Measurements from ENCODE around the gene PECR. TPM values are rescaled to one million over a fixed set of nuclear protein-coding genes. Genes with fewer than 3 reads are reported as not detected.
A peak's percentile ranks its signal among the peaks of the same experiment; 100 is the strongest.

Gene PECR
- polyA plus RNA-seq (2012; ENCODE audit: insufficient read depth, insufficient read length): 22.8 TPM

DNA sequence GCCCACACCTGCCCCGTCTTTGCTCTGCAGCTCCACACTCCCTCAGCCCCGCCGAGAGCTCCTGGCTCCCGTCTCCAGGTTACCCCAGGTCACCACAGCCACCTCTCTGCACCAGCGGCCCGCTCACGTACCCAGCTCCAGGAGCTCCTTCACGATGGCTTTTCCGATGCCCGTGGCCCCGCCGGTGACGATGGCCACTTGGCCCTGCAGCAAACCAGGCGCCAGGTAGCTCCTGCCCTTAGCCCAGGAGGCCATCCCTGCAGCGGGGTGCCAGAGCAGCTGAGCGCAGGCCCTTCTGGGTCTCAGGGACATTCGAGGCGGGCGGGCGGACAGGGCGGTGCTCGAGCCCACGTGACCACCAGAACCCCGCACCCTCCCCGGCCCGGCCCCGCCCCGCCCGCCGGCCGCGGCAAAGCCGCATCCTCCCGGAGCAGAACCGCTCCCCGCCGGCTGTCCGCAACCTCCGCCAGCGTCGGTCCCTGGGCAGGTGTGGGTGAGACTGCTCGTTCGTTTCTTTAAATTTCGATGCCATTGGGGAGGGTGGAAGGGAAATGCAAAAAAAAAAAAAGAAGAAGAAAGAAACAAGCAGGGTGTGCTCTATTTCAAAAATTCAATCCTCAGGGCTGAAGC lies at the start of gene PECR, which contains the start of gene TMEM169:
Gene PECR (minus strand): TSS at position 323 of the 630 bp plus-strand sequence. CDS start 68 bp downstream, at position 255.
Gene TMEM169 (plus strand): TSS at position 433 of the 630 bp plus-strand sequence. CDS start 14,045 bp downstream, outside the sequence.
- peak within 1 kb of the TSS; percentile 63 for H3K4me3 ChIP-seq (ENCODE audit: low read length)
- peak; percentile 26 for DNase-seq (ENCODE audit: low read depth, low spot score)

DNA sequence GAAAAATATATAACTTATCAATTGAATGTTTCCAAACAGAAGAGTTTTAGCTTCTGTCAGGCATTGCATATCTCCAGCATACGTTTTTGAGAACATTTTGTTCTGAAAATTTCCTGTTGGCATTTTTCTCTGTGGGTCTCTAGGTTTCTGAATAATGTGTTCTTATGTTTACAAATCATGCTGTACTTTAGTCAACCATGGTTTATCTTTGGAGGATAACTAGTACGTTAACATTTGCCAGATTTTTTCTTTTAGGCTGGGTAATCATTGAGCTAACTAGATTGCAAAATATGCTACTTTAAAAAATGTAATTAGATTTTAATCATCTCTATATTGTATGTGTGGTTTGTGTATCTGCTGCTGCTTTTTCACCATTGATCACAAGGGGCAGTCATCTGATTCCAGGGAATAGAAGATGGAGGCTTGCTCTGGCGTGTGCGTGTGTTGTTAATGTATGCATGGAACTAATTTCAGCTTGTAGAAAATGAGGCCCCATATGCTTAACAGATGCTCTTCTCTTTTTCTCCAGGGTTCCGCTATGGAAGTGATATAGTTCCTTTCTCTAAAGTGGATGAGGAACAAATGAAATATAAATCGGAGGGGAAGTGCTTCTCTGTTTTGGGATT lies 48.9 kb upstream of the PECR start:
- DNase-seq (ENCODE audit: low read depth, low spot score): no peak
- no peak overlapping the region for H3K4me3 ChIP-seq (ENCODE audit: low read length)

DNA sequence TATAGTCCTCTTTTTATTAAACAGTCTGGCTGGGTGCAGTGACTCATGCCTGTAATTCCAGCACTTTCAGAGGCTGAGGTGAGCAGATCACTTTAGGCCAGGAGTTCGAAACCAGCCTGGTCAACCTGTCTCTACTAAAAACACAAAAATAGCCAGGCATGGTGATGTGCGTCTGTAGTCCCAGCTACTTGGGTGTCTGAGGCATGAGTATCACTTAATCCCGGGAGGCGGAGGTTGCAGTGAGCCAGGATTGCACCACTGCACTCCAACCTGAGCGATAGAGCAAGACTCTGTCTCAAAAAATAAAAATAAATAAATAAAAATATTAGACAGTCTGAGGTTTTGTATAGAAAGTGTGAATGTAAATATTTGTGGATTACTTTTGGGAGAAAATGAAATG lies 45.3 kb upstream of the PECR start:
- DNase-seq (ENCODE audit: low read depth, low spot score): no peak
- H3K4me3 ChIP-seq (ENCODE audit: low read length): no peak overlapping the region

DNA sequence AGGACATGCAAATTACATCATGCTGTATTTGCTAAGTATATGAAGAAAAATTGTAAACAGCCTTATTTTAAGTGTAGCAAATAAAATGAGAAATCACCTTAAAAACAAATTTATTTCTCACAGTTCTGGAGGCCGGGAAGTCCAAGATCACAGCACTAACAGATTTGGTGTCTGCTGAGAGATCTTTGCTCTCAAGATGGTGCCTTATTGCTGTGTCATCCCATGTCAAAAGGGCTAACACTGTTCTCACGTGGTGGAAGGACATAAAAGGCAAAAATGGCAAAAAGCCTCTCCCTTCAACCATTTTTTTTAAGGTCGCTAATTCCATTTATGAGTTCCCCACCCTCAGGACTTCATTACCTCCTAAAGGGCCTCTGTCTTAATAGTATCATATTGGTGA lies 39.6 kb upstream of the PECR start:
- no peak for DNase-seq (ENCODE audit: low read depth, low spot score)

DNA sequence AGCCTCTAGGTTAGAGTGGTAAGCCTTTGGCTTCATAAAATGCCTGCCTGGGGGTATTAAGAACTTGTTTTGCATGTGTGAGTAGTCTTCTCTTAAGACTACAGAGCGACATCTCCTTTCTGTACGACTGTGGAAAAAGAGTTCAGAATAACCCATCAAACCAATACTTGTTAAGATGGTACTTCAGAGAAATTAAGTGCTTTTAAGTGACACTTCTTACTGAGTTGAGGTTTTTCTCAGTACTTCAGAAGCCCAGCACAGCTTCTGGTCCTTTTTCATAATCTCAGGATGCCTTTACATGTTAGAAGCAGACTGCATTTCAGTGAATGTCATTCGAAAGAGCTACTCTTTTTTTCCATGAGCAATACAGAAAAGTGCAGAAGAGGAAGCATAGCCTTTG lies 38.4 kb upstream of the PECR start:
- no peak overlapping the region for H3K4me3 ChIP-seq (ENCODE audit: low read length)
- peak; percentile 28 for DNase-seq (ENCODE audit: low read depth, low spot score)

More for the DNA sequence above, 39.6 kb upstream of the PECR start:
- no peak overlapping the region for H3K4me3 ChIP-seq (ENCODE audit: low read length)

DNA sequence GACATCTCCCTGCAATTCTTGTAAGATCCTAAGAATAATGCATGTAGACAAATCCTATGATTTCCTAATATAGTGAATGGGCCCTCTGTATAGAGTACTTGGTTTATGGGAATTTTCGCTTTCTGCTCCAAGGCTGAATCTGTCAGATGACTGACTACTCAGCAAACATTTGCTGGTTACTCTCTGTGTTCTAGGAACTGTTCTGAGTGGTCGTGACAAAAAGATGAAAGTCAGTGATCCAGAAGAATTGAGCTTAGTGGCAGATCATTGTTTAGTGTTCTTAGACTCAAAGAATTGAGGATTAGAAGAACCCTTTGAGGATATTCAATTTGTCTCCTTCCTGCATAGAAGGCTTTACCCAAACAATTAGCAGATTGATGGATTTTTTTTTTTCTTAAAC lies 37.5 kb upstream of the PECR start:
- DNase-seq (ENCODE audit: low read depth, low spot score): no peak
- no peak overlapping the region for H3K4me3 ChIP-seq (ENCODE audit: low read length)

DNA sequence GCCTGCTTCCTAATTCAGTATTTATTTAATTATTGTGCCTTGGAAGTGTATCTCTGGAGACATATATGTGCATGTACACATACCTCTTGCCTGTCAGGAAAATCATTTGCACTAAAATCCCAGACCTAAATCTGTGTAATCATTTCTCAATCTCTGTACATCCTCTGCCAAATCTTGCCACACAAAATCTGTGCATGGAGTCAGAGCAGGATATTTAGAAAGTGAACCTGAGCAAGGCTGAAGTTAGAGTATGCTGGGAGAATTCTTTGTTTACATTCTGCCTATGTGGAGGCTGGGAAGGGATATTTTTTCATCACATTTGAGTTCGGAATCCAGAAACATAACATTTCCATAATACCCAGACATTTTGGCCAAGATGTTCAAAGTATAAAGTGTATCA lies 36.9 kb upstream of the PECR start:
- H3K4me3 ChIP-seq (ENCODE audit: low read length): no peak overlapping the region
- no peak for DNase-seq (ENCODE audit: low read depth, low spot score)

DNA sequence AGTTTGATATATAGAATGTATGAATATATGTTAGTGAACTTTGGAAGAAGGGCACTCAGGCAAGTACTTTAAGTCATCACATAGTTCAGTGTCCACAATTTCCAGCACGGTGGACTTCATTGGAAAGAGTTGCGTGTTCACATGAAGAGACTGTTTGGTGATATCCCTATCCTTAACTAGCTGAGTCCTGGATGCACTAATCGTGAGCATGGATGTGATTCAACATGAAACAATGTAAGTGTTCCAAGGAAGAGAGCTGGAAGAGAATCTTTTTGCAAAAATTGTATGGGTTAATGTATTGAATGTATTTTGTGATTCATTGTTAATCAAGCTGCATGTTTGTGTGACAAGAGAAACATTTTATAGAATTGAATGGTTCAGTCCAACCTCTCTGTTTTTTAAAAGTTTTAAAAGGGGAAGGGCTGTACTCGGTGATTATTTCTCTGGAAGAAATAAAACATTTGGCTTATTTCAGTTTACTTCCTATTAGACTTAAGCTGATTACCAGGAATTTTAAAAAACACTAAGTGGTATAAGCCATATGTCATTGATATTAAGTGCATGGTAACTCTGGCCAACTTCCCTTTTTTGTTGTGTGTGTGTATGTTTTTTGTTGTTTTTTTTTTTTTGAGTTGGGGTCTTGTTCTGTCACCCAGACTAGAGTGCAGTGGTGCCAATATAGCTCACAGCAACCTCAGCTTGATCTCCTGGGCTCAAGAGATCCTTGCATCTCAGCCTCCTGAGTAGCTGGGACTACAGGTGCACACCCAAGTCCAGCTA lies 36.1 kb upstream of the PECR start:
- no peak overlapping the region for H3K4me3 ChIP-seq (ENCODE audit: low read length)
- DNase-seq (ENCODE audit: low read depth, low spot score): no peak

DNA sequence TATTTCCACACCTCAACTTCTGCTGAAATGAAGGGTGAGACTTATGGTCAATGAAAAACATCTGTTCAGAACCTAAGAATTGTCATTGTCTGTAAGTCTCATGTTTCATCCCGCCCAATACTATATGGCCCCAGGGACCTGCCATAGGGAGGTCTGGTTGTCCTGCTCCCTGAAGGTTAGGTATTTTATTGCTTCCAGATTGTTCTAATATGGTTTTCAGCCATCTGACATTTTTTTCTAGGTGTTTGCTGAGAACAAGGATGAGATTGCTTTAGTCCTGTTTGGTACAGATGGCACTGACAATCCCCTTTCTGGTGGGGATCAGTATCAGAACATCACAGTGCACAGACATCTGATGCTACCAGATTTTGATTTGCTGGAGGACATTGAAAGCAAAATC lies 34.8 kb upstream of the PECR start:
- H3K4me3 ChIP-seq (ENCODE audit: low read length): no peak overlapping the region
- DNase-seq (ENCODE audit: low read depth, low spot score): no peak

DNA sequence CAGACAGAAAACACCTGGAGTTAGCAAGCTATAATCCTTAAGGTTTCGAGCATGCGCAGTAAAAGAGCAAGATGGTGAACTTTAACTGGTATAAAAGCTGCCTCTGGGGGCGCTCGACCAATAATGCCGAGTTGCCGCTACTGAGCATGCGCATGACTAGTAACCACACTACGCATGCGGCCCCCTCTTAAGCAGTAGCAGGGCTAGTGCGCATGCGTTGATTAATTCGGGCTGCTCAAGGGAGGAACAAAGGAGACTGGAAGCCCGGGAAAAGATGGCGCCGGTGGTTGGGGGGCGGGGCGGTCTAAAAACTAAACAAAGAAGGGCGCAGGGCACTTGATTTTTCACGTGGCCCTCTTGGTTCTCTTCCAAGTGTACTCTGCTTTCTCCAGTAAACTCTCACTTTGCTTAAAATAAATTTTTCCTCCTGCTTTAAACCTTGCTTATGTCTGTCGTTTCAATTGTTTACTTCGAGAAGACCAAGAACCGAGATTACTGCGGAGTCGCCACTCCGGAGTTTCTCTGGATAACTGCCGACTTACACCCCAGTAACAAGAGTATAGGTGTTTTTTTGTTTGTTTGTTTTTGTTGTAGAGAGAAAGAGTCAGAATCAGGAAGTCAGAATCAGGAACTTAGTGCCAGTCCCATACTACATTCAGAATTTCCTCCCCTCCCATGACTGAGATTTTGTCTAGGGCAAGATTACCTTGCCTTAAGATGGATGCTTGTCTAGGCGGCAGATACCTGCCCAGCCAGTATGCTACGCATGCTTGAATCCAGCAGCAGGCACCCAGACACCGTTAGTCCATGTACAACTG lies 33.3 kb upstream of the PECR start:
- H3K4me3 ChIP-seq (ENCODE audit: low read length): peak overlapping the region; percentile 60
- DNase-seq (ENCODE audit: low read depth, low spot score): peak; percentile 99

DNA sequence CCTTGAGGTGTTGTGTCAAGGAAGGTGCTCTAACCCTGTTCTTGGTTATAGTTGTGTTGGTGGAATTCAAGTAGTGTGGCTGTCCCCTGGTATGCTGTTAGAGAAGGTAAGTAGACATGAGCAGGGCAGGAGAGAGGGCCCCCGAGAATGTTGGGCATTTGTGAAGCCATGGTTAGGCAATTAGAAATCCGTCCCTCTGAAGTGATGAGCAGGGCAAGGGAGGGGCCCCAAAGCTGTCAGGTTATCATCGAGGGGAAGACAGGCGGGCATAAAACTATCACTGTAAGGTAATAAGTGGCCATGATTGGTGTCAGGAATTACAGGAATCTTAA lies 32.7 kb upstream of the PECR start:
- no peak overlapping the region for H3K4me3 ChIP-seq (ENCODE audit: low read length)
- DNase-seq (ENCODE audit: low read depth, low spot score): no peak

DNA sequence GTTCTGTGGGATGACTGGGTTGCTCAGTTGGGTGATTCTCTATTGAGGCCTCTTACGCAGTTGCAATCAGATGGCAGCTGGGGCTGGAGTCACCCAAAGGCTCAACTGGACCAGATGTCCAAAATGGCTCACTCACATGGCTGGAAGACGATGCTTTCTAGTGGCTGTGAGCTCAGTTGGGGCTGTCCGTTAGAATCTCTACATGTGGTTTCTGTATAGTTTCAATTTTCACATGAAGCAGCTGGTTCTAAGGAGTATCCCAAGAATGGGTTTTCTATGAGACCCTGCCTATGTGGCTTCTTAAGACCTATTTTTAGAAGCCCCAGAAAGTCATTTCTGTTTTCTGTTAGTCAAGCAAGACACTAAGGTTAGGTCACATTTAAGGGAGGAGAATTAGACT lies 32.0 kb upstream of the PECR start:
- H3K4me3 ChIP-seq (ENCODE audit: low read length): no peak overlapping the region
- DNase-seq (ENCODE audit: low read depth, low spot score): no peak

DNA sequence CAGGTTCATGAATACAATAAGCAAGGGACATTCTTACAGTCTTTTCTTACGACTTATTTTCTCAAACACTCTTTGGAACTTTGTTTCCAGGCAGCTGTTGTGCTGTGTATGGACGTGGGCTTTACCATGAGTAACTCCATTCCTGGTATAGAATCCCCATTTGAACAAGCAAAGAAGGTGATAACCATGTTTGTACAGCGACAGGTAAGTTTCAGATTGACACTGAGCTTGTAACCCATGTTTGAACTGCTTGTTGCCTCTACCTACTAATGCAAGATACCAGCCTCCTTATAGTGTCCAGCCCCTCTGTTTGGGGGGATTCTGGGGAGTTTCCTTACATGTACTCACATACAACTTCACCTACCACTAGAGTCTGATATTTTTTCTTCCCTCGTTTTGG lies 31.3 kb upstream of the PECR start:
- H3K4me3 ChIP-seq (ENCODE audit: low read length): no peak overlapping the region
- no peak for DNase-seq (ENCODE audit: low read depth, low spot score)

DNA sequence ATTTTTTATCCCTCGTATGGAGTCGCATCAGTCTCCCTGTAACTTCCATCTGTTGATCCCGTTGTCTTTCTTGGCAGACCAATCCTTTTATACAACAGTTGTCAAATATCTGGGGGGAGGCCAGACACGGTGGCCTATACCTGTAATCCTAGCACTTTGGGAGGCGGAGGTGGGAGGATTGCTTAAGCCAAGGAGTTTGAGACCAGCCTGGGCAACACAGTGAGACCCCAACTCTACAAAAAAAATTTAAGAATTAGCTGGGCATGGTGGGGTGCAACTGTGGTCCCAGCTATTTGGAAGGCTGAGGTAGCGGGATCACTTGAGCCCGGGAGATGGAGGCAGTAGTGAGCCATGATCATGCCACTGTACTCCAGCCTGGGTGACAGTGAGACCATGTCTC lies 29.5 kb upstream of the PECR start:
- no peak for DNase-seq (ENCODE audit: low read depth, low spot score)
- no peak overlapping the region for H3K4me3 ChIP-seq (ENCODE audit: low read length)

DNA sequence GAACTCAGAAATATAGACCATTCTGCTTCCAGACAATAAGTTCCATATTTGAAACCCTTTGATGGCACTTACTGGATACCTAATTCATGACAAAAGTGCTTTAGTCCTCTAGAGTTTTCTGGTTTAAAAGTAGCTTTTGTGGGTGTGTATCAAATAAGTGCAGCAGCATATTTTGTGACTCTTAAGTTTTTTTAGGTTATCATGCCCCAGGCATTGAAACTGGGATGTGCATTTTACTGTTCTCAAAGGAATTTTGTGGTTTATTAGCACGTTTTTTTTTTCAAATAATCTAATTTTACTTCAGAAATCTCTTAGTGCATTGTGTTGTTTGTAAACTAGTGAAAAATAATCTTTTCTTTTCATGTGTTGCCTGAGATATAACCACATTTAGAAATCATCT lies 29.0 kb upstream of the PECR start:
- no peak for DNase-seq (ENCODE audit: low read depth, low spot score)
- peak overlapping the region; percentile 83 for H3K4me3 ChIP-seq (ENCODE audit: low read length)

DNA sequence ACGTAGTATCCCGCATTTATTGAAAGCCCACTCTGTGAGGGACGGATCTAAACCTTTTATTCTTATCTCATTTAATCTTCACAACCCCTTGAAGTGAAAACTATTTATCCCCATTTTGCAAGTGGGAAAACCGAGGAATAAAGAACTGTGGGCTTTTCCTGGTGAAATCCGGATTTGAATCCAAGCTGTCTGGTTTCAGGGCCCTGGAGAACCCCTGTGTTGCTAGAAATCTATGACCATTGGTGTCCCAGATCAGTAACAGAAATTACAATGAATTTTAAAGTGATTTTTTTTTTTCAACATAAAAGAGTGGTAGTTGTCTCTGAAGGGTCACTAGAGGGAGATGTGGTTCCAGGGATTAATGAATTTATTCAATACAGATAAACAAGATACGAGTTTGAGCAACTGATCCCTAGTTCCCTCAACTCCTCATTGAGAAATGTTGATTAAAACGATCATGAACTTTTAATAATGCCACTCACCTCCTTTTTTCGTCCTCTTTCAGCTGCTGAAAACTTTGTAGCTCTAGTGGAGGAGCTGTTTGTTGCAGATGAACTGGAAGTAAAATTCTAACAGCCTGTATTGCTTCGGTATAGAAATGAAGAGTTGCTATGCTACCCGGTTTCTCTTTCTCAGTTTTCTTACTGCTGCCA lies 28.5 kb upstream of the PECR start:
- DNase-seq (ENCODE audit: low read depth, low spot score): peak; percentile 46
- H3K4me3 ChIP-seq (ENCODE audit: low read length): peak overlapping the region; percentile 83

DNA sequence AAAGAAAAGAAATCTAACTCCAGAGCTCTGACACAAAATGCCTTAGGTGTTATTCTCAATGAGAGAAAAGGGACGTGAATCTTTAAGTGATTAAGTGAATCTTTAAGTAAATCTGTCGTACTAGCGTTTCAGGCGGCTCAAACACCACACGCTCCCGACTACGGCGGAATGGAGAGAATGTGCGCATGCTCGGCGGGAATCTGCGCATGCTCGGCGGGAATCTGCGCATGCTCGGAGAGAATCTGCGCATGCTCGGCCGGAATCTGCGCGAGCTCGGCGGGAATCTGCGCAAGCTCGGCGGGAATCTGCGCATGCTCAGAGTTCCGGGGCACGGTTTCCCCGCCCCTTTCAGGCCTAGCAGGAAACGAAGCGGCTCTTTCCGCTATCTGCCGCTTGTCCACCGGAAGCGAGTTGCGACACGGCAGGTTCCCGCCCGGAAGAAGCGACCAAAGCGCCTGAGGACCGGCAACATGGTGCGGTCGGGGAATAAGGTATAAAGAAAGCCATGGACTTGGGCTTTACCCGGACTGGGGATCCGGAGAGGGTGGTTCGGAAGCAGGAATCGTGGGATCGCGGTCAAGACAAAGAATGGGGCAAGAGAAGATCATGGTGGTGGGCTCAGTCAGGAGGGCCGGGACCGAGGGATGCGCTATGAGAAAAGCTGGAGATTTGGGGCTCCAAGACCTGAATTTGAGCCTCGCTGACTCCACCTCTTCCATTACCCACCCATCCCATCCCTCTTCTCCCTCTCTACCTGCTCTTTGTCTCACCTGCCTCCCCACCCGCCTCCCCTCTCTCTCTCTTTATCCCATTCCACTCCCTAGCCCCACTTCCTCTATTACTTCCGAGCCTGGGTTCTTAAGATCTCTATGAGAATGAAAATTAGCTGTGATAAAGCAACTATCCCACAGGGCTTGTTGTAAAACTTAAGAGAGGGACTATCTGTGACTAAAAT lies 27.6 kb upstream of the PECR start, which contains the start of gene XRCC5:
Gene XRCC5 (plus strand): TSS at position 382 of the 955 bp plus-strand sequence. CDS start 89 bp downstream, at position 471.
- peak; percentile 96 for DNase-seq (ENCODE audit: low read depth, low spot score)
- peak within 1 kb of the TSS; percentile 83 for H3K4me3 ChIP-seq (ENCODE audit: low read length)
